Activated CD4-positive, alpha-beta memory T cell treated with anti-CD3 and anti-CD28 coated beads for 36 hours (primary cell): ENCODE results near the gene RFC5. TPM values are rescaled to one million over a fixed set of nuclear protein-coding genes. Genes with fewer than 3 reads are reported as not detected.

Source experiments
- CTCF ChIA-PET: fragments of 350-600 bp; sonication (Branson Sonifier 250); formaldehyde crosslinking; loops from one replicate; lab custom pipeline; 2021; ENCODE audit warnings: antibody characterized with exemption, inconsistent platforms; lab: Charles Lee
- POLR2A ChIA-PET: fragments of 350-600 bp; sonication (Branson Sonifier 250); formaldehyde crosslinking; loops from one replicate; lab custom pipeline; 2021; ENCODE audit warnings: antibody characterized with exemption; lab: Charles Lee
- DNase-seq: peaks from one replicate; pipeline ENCODE4 v3.0.0-alpha.2; 2020
- H3K27ac Mint-ChIP-seq: one replicate; pipeline ENCODE4 v1.8.0; 2021; ENCODE audit warnings: mixed read lengths
- H3K27me3 Mint-ChIP-seq: one replicate; pipeline ENCODE4 v1.8.0; 2021; ENCODE audit warnings: mixed read lengths
- H3K36me3 Mint-ChIP-seq: one replicate; pipeline ENCODE4 v1.8.0; 2021; ENCODE audit warnings: mixed read lengths
- H3K4me1 Mint-ChIP-seq: one replicate; pipeline ENCODE4 v1.8.0; 2021; ENCODE audit warnings: low read depth, mixed read lengths
- H3K4me3 Mint-ChIP-seq: one replicate; pipeline ENCODE4 v1.8.0; 2021; ENCODE audit warnings: mild to moderate bottlenecking, mixed read lengths
- H3K9me3 Mint-ChIP-seq: one replicate; pipeline ENCODE4 v1.8.0; 2021; ENCODE audit warnings: mixed read lengths
- intact Hi-C: fragments of 100-400 bp; cut with micrococcal nuclease; formaldehyde crosslinking; loops from one replicate; pipeline ENCODE4 v1.15.1; 2023
- total RNA-seq, 2 experiments: library from RNA; stranded (reverse); gene quantifications; one replicate each; pipeline ENCODE4 v1.2.3, GENCODE V29; 2021

Gene RFC5
- total RNA-seq, 2 experiments from 2014 or later, result 65.8 to 70.8 TPM

DNA sequence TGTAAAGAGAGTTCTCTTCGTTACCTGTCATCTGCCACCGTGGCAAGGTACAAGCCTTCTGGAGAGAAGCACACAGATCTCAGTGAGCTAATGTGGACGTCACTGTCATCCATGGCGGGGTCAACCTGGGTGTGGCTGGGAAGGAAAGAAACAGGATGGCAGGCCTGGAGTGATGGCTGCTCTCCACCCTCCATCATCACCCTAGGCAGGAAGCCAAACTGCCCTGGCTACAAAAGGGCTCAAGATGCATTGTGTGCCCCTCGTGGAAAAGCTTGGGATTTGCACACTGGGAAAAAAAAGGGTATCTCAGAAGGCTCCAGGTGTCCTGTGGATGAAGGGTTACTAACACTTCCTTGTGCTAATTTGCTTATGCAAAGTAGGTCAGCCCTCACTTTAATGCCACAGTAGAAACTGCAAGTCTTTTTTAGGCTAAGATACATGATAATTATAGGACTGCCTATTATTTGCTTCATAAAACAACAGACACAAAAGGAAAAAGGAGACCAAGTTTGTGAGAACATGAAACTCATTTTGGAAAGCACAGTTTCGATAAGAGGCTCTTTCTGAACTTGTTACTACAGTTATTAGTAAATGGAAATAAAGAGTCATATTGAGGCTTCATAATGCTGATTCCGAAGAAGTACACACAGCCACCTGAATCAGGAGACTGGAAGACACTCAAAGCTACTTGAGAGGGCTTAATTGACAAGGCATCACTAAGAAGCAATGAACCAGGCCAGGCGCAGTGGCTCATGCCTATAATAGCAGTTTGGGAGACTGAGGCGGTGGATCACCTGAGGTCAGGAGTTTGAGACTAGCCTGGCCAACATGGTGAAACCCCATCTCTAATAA lies 18.9 kb downstream of the RFC5 start:
- H3K27ac Mint-ChIP-seq, result peak overlapping the region; percentile 94
- H3K36me3 Mint-ChIP-seq, result peaks cover 68% of the 10 kb centered on the region
- H3K9me3 Mint-ChIP-seq, result no peaks in the 10 kb centered on the region
- DNase-seq, result peak; percentile 55
- peaks cover 57% of the 10 kb centered on the region for H3K4me1 Mint-ChIP-seq
- no peaks in the 10 kb centered on the region for H3K27me3 Mint-ChIP-seq
- intact Hi-C loops, result loop anchor here (1.0 to 10.0 kb wide), 6 partner anchors 9 to 1639 kb away; partner anchors contain the start of gene RFC5
- ChIA-PET CTCF (interaction anchor here (1.0 to 4.7 kb wide), 12 partner anchors 9 to 198 kb away, joined by 3 to 44 read pairs (median 9); partner anchors contain the start of gene RFC5), POLR2A (interaction anchor here (1.2 to 5.1 kb wide), 9 partner anchors 8 to 161 kb away, joined by 3 to 73 read pairs (median 8); partner anchors contain the start of genes PEBP1, RFC5 and WSB2)
- peak overlapping the region; percentile 31 for H3K4me3 Mint-ChIP-seq

DNA sequence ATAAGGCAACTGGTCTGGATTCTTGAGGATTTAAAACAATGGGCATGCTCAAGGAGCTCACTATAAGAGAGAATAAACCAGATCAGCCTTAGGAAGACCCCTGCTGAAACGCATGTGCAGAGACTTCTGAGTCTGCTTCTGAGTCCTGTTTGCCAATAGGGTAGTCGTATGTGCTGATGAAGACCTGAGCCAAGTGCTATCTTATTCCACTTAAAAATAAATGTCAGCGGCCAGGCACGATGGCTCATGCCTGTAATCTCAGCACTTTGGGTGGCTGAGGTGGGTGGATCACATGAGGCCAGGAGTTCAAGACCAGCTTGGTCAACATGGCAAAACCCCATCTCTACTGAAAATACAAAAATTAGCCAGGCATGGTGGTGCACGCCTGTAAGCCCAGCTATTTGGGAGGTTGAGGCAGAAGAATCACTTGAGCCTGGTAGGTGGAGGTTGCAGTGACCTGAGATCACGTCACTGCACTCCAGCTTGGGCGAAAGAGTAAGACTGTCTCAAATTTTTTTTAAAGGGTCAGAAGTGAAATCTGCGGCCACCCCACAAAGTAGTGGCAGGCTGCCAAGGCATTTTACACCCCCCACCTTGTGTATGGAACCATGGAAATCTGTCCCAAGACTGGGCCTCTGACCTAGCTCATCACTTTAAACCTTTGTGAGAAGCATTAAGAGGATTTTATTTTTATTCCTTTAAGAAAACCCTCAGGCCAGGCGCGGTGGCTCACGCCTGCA lies 20.3 kb downstream of the RFC5 start:
- CTCF ChIA-PET, result interaction anchor here (1.0 to 4.5 kb wide), 4 partner anchors 15 to 162 kb away, joined by 3 to 22 read pairs (median 10); no protein-coding TSS in a partner anchor
- Mint-ChIP-seq H3K4me1 (peaks cover 64% of the 10 kb centered on the region), H3K4me3 (no peak overlapping the region), H3K36me3 (peaks cover 69% of the 10 kb centered on the region), H3K9me3 (no peaks in the 10 kb centered on the region), H3K27me3 (no peaks in the 10 kb centered on the region), H3K27ac (peak overlapping the region; percentile 94)
- POLR2A ChIA-PET, result interaction anchor here (0.6 to 5.1 kb wide), 9 partner anchors 8 to 162 kb away, joined by 3 to 73 read pairs (median 5); partner anchors contain the start of genes RFC5 and WSB2
- intact Hi-C loops, result loop anchor here (10.0 kb wide), 1 partner anchor 1638 kb away; no protein-coding TSS in a partner anchor
- DNase-seq, result no peak

DNA sequence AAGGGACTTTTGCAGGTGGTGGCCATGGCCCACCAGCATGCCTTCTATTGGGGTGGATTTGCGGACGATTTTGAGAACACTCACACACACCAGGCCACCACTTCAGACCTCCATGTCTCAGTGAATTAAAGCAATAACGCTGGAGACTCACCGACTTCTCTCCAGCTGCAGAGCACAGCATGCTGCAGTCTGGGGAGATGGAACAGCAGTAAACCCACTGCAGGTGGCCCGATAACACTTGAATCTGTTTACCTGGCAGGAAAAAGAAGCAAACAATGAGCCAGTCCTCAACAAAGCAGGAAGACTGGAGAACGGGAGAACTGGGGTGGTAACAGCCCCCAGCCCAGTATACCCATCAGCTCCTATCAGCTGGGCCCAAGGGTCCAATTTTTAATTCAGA lies 21.6 kb downstream of the RFC5 start:
- no peaks in the 10 kb centered on the region for H3K9me3 Mint-ChIP-seq
- POLR2A ChIA-PET, result interaction anchor here (0.9 to 4.7 kb wide), 2 partner anchors 10 to 24 kb away, joined by 3 to 48 read pairs; partner anchors contain the start of gene WSB2
- peaks cover 70% of the 10 kb centered on the region for H3K4me1 Mint-ChIP-seq
- H3K27me3 Mint-ChIP-seq, result no peaks in the 10 kb centered on the region
- DNase-seq, result no peak
- peaks cover 74% of the 10 kb centered on the region for H3K36me3 Mint-ChIP-seq
- H3K4me3 Mint-ChIP-seq, result no peak overlapping the region
- intact Hi-C loops, result loop anchor here (10.0 kb wide), 1 partner anchor 1637 kb away; no protein-coding TSS in a partner anchor
- peak overlapping the region; percentile 67 for H3K27ac Mint-ChIP-seq
- CTCF ChIA-PET, result interaction anchor here (1.3 kb wide), 1 partner anchor 17 kb away, joined by 3 read pairs; no protein-coding TSS in a partner anchor

DNA sequence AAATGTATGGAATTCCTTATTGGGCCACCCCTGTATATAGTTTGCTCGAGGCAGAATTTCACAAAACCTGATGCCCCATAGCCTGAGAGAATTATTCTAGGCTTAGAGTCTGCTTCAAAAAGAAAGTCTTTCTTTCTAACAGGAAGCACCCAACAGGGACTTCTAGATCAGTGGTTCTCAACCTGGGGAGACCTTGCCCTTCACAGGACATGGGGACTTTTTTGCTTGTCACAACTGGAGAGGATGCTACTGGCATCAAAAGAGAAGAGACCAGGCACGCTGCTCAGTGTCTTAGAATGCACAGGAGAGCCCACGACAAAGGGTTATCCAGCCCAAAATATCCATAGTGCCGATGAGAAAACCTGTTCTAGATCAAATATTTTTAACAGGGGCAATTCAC lies 25.6 kb downstream of the RFC5 start:
- H3K36me3 Mint-ChIP-seq, result peaks cover 59% of the 10 kb centered on the region
- H3K27me3 Mint-ChIP-seq, result no peaks in the 10 kb centered on the region
- H3K4me3 Mint-ChIP-seq, result no peak overlapping the region
- peak; percentile 41 for DNase-seq
- intact Hi-C loops, result no loop called here
- H3K9me3 Mint-ChIP-seq, result no peaks in the 10 kb centered on the region
- ChIA-PET POLR2A (no interaction called here), CTCF (no interaction called here)
- H3K27ac Mint-ChIP-seq, result peak overlapping the region; percentile 97
- H3K4me1 Mint-ChIP-seq, result peaks cover 65% of the 10 kb centered on the region

DNA sequence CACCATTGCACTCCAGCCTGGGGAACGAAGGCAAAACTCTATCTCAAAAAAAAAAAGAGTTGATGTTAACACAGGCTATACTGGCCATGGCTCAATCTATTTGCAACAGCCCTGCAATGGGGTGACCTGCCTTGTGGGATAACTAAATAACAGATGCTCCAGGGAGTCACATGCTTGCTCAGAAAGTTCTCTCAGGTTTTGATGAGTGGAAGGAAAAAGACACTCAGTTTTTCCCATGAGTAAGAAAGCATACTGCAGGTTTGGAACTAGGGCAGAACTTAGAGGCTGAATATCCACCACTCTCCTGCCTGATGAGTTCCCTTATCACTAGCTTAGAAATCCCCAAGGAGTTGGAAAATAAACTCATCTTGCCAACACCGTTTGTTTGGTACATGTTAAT lies 27.6 kb downstream of the RFC5 start:
- H3K27ac Mint-ChIP-seq, result peak overlapping the region; percentile 97
- H3K27me3 Mint-ChIP-seq, result no peaks in the 10 kb centered on the region
- peaks cover 54% of the 10 kb centered on the region for H3K36me3 Mint-ChIP-seq
- ChIA-PET CTCF (interaction anchor here (1.3 to 4.4 kb wide), 5 partner anchors 9 to 332 kb away, joined by 3 to 44 read pairs (median 6); partner anchors contain the start of genes SUDS3 and WSB2), POLR2A (interaction anchor here (0.7 to 3.9 kb wide), 7 partner anchors 9 to 28 kb away, joined by 3 to 73 read pairs (median 5); partner anchors contain the start of genes RFC5 and WSB2)
- intact Hi-C loops, result loop anchor here (1.0 to 2.0 kb wide), 3 partner anchors 8 to 17 kb away; partner anchors contain the start of gene WSB2
- peaks cover 59% of the 10 kb centered on the region for H3K4me1 Mint-ChIP-seq
- no peaks in the 10 kb centered on the region for H3K9me3 Mint-ChIP-seq
- DNase-seq, result peak; percentile 58
- H3K4me3 Mint-ChIP-seq, result peak overlapping the region; percentile 46

DNA sequence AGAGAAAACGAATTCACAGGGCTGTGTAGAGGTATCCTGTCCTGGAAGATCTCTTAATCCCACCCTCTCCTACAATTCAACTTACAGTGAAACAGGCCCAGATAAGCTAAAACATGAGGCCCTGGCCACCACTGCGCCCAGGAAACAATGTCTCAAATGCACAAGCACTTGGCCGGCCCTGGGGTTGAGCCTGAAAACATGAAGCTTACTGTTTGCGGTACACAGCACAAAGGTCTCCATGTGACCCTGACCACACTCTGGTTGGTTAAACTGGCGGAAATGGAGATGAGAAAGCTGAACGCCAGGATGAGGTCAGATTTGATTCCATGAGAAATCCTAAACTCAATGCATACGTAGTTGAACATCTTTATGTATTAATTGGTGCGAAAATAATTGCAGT lies 28.1 kb downstream of the RFC5 start:
- H3K9me3 Mint-ChIP-seq, result no peaks in the 10 kb centered on the region
- peaks cover 54% of the 10 kb centered on the region for H3K36me3 Mint-ChIP-seq
- H3K27me3 Mint-ChIP-seq, result no peaks in the 10 kb centered on the region
- H3K4me3 Mint-ChIP-seq, result peak overlapping the region; percentile 46
- intact Hi-C loops, result loop anchor here (1.0 to 2.0 kb wide), 3 partner anchors 8 to 16 kb away; partner anchors contain the start of gene WSB2
- H3K27ac Mint-ChIP-seq, result peak overlapping the region; percentile 97
- ChIA-PET POLR2A (interaction anchor here (0.6 to 3.9 kb wide), 8 partner anchors 9 to 64 kb away, joined by 3 to 73 read pairs (median 5); partner anchors contain the start of genes RFC5 and WSB2), CTCF (interaction anchor here (0.8 to 4.4 kb wide), 6 partner anchors 9 to 332 kb away, joined by 3 to 44 read pairs (median 6); partner anchors contain the start of genes SUDS3 and WSB2)
- H3K4me1 Mint-ChIP-seq, result peaks cover 63% of the 10 kb centered on the region
- no peak for DNase-seq

DNA sequence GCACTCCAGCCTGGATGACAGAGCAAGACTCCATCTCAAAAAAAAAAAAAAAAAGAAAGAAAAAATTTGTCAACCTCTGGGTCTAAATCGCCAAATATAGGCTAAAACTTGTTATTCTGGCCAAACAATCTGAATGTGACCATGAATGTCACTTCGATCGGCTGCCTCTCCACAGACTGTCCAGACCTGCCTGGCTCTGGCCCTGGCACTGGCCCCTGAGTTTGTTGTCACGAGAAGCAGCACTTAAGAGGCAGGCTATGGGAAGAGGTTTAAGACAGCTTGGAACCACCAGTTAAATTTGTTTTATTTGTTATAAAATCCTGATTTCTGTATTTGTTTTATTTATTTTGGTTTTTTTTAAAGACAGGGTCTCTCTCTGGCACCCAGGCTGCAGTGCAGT lies 29.9 kb downstream of the RFC5 start:
- intact Hi-C loops, result no loop called here
- Mint-ChIP-seq H3K27ac (peak overlapping the region; percentile 97), H3K4me1 (peaks cover 66% of the 10 kb centered on the region), H3K27me3 (no peaks in the 10 kb centered on the region), H3K36me3 (peaks cover 54% of the 10 kb centered on the region), H3K9me3 (no peaks in the 10 kb centered on the region), H3K4me3 (no peak overlapping the region)
- DNase-seq, result no peak
- ChIA-PET POLR2A (interaction anchor here (0.6 to 3.9 kb wide), 4 partner anchors 8 to 121 kb away, joined by 3 to 73 read pairs (median 4); partner anchors contain the start of gene WSB2), CTCF (interaction anchor here (3.9 to 4.4 kb wide), 2 partner anchors 9 to 13 kb away, joined by 29 to 44 read pairs; no protein-coding TSS in a partner anchor)

DNA sequence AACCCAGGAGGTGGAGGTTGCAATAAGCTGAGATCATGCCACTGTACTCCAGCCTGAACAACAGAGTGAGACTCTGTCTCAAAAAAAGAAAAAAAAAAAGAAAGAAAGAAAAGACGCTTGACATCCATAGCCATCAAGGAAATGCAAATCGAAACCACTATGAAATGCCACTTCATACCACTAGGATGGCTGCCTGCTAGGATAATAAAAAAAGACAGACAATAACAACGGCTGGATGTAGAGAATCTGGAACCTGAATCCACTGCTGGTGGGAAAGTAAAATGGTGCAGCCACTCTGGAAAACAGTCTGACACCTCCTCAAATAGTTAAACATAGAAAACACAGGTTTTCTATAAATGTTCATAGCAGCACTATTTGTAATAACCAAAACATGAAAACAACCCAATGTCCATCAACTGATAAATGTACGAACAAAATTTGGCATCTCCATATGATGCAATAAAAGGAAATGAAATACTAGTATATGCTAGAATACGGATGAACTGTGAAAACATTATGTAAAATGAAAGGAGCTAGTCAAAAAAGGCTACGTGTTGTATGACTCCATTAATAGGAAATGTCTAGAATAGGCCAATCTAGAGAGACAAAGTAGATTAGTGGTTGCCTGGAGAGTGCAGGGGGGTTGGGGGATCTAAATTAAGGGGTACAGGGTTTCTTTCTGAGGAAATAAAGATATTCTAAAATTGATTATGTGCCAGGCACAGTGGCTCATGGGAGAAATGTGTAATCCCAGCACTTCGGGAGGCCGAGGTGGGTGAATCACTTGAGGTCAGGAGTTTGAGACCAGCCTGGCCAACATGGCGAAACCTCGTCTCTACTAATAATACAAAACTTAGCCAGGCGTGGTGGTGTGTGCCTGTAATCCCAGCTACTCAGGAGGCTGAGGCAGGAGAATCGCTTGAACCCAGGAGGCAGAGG lies 34.7 kb downstream of the RFC5 start:
- intact Hi-C loops, result loop anchor here (5.0 to 10.0 kb wide), 3 partner anchors 254 to 321 kb away; partner anchors contain the start of gene TAOK3
- ChIA-PET CTCF (interaction anchor here (0.6 to 1.8 kb wide), 7 partner anchors 9 to 327 kb away, joined by 3 to 10 read pairs (median 3); no protein-coding TSS in a partner anchor), POLR2A (interaction anchor here (1.1 to 1.5 kb wide), 4 partner anchors 10 to 24 kb away, joined by 4 to 9 read pairs (median 6); partner anchors contain the start of gene WSB2)
- peak overlapping the region; percentile 84 for H3K27ac Mint-ChIP-seq
- peak overlapping the region; percentile 40 for H3K4me3 Mint-ChIP-seq
- no peaks in the 10 kb centered on the region for H3K9me3 Mint-ChIP-seq
- peak; percentile 55 for DNase-seq
- peaks cover 27% of the 10 kb centered on the region for H3K36me3 Mint-ChIP-seq
- H3K4me1 Mint-ChIP-seq, result peaks cover 58% of the 10 kb centered on the region
- no peaks in the 10 kb centered on the region for H3K27me3 Mint-ChIP-seq

DNA sequence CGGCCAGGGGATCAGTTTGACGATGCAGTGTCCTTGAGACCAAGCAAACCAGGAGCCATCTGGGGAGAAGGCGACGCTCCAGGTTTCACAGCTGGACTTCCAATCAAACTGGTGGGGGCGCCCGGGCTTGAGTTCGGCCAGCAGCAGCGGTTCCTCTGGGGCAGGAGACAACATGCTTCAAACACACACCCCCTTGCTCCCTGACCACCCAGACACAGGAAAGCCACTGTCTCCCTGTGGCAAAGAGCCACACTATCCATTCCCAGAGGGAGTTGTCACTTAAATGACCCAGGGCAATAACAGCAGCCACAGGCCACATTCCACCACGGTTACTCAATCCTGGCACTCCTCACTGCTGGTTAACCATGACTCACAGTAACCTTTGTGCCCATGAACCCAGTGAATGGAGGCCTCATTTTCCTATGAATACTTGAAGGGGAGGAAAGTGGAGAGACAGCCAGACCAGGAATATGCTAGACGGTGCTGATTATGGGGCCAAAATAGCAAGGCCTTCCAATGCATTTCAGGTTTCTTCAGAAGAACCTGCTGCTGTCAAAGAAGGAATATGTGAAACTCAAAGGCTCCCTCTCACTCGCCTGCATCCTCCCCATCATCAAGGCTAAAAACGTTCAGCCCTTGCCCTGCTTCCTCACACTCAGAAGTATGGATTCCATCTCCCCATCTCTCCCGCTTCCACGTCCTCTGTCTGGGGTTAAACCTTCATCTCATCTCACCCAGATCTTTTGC lies 36.0 kb downstream of the RFC5 start:
- H3K27me3 Mint-ChIP-seq, result no peaks in the 10 kb centered on the region
- H3K4me1 Mint-ChIP-seq, result peaks cover 53% of the 10 kb centered on the region
- ChIA-PET CTCF (interaction anchor here (0.6 to 2.3 kb wide), 9 partner anchors 7 to 326 kb away, joined by 3 to 11 read pairs (median 6); no protein-coding TSS in a partner anchor), POLR2A (interaction anchor here (0.9 to 1.5 kb wide), 10 partner anchors 7 to 25 kb away, joined by 3 to 15 read pairs (median 4); partner anchors contain the start of gene WSB2)
- H3K36me3 Mint-ChIP-seq, result peaks cover 25% of the 10 kb centered on the region
- peak overlapping the region; percentile 84 for H3K27ac Mint-ChIP-seq
- no peaks in the 10 kb centered on the region for H3K9me3 Mint-ChIP-seq
- DNase-seq, result peak; percentile 79
- intact Hi-C loops, result loop anchor here (1.0 to 10.0 kb wide), 5 partner anchors 8 to 320 kb away; partner anchors contain the start of gene TAOK3
- peak overlapping the region; percentile 48 for H3K4me3 Mint-ChIP-seq
